GM19239 (cell line): ENCODE results near the gene PEMT.

Experiments used
- DNase-seq: peaks from one replicate; pipeline ENCODE4 v3.0.0; 2011; ENCODE audit warnings: low spot score; ENCODE audit not compliant: insufficient read length
- FAIRE-seq: peaks from 2 replicates; lab custom pipeline; 2011; peaks lifted over from hg19 to GRCh38; lab: Jason Lieb, UNC

The PEMT gene

DNA sequence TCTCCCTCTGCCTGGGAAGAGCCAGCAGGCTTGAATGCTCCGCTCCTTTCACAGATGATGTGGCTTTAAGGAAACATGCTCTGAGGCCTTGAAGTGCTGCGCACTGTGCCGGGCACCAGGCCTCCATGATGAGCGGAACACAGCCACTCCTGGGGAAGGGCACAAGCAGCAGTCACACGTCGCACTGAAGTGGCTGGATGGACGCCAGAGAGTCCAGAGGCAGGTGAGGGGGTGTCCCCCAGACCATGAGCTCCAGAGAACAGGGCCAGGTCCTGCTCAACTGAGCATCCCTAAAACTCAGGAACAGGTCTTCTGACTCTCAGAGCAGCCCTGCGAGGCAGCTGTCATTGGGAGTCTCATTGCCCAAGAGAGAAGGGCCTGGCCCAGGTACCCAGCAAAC, 35.6 kb downstream of the PEMT start:
- DNase-seq (no peak), FAIRE-seq (no peak)

DNA sequence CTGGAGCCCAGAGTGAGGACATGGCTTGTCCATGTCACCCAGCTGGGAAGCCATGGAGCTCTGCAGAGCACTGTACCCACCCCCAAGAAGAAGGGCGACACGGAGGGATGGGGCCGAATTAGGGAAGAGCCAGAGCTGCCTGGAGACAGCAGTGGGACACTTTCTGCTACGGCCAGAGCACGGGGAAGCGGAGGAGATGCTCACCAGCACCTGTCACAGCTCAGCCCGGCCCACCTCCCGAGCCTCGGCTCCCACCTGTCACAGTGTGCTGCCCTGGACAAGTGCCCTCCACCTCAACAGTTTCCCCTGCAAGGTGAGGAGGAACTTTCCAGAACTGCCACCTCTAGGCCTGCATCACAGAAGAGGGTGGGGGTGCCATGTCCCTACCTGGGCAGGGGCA, 36.4 kb downstream of the PEMT start:
- no peak for FAIRE-seq
- DNase-seq, result no peak

DNA sequence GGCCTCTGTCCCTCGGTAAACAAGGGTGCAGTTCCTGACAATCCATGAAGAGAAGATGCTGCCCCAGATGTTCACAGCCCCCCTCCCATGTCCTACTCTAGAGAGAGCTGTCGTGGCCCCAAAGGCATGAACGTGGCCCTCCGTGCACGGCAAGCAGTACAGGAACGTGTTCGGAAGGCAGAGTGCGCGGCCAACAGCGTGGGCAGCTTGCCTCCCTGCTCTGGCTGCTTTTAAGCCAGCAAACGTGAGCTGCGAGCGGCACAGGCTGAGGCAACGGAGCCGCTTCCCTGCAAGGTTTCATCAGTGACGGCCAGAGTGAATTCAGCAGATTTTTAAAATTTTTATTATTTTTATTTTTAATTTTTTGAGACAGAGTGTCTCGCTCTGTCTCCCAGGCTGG, 37.2 kb downstream of the PEMT start:
- FAIRE-seq (no peak), DNase-seq (no peak)

DNA sequence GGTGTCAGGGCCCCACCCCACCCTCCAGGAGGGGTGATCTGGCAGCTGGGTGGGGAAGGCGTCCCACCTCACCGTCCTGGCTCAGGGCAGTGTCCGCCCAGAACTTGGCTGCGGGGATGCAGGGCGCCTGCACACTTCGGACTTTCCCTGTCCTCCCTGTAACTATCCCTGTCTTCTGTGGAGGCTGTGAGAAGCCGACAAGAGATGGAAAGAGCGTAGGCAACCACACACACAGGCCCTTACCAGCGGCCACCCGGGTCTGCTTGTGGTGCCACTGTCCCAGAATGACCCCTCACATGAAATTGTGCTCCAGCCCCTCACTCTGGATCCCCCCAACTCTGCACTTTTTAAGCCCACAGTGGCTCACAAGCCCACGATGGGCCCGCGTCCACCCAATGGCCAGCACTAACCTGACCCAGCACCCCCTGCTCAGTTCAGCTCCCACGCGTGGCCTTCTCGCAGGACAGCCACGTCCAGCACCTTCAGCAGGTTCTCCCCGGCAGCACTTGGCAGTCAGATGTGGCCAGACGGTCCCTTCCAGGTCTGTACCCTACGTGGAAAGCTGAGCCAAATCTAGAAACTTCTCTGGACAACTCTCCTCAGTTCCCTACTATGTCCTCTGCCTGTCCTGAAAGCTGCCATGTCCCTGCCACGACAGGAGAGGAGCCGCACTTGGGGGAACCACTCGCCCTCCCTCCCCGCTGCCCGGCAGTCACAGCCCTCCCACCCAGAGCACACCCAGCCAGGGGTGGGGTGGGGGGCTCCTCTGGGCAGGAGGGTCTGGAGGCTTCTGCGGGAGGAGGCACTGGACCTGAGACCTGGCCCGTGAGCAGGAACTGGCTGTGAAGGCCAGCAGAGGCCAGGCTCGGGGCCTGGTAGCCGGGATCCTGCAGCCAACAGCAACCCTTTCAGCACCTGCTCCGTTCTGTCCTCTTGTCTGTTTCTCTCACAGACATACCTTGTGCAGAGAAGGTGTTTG, 38.0 kb downstream of the PEMT start:
- no peak for FAIRE-seq
- DNase-seq, result no peak

DNA sequence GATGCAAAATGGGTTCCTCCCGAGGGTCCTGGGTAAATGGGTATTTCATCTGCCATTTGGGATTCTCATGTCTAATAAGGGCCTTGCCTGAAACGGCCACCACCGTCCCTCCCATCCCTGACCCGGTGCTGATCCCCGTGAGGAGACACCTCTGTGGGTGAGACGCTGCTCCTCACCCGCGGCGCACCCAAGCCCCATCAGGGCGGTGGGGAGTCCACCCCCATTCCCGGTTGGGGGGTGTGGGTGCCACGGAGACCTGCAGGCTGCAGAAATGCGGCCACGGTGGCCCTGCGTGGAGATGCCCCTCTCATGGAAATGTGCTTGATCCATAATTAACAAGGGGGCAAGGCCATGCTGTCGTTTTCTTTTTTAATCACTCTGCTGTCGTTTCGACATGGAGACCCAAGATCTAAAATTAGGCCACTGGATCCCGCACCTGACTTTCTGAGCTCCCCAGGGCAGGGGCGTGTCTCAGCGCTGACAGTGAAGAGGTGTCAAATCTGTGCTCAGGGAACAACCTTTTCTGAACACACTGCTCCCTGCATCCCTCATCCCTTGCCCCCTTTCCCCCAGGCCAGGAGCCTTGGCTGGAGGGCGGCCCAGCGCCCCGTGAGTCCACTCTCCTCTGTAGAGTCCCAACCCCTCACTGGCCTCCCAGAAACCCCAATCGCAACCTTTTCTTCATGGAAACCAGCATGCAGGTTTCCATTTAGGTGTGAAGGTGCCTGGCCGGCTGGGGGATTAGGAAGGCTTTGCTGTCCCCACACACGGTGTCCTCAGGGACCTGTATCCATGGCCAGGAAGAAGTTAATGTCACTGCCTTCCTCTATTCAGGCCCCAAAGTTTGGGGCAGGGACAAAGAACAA, 38.9 kb downstream of the PEMT start:
- FAIRE-seq (no peak), DNase-seq (no peak)

DNA sequence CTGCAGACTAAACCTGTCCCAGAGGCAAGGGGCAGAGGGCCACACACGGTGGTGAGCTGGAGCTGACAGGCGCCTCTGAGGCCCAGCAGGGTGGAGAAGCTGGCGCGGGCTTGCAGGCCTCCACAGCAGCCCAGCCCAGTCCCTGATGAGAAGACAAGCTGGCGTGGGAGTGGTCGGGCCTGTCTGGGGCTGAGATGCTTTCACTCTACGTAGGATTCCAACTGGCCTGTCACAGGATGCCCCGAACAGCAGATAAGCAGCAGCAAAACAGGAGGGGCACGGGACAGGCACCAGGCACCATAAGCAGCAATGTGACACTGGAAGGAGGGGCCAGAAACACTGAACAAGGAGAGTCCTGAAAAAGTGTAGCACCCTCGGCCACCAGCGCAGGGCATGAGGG, 40.1 kb downstream of the PEMT start:
- DNase-seq (no peak), FAIRE-seq (no peak)

DNA sequence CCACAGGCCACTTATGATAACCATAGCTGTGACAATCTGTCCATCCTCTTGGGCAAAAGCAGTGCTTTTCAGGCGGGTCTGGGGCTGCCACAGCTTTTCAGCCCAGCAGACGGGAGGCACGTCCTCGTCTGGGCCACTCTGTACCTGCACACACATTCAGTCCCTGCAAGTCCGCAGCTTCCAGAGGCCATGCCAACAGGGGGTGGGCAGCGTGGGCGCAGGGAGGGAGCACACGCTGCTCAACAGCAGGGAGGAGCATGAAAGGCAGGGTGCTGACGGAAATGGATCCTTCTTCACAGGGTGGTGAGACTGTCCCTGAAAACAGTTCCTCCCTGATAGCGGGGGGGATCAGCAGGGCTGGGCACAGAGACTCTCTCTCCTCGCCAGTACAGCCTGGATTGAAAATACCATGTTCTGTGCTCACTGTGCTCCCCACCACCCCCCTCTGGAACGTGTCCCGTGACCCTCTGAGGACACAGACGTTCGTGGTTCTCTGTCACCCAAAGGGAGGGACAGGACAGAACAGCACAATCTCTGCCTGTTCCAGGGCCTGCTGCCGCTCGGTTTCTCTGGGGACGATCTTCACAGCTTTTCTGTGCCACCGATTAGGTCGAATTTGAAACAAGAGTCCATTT, 41.7 kb downstream of the PEMT start:
- DNase-seq (no peak), FAIRE-seq (no peak)

DNA sequence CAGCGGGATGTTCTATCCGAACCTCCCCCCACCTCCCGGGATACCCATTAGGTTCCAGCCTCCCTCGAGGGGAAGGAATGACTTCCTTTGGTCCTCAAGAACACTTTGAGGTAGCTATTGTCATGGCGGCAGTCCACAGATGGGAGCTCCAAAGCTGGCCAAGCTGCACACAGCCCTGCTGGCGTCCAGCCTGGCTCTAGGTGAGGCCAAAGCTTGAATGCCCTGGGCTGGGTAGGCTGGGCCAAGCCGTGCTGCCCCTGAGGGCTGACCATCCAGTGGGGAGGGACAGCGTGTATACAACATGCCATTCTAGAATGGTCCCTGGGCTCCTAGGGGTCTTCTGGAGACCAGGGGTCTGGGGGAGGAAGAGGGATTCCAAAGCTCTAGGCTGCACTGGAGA, 43.5 kb downstream of the PEMT start:
- DNase-seq, result no peak
- no peak for FAIRE-seq

DNA sequence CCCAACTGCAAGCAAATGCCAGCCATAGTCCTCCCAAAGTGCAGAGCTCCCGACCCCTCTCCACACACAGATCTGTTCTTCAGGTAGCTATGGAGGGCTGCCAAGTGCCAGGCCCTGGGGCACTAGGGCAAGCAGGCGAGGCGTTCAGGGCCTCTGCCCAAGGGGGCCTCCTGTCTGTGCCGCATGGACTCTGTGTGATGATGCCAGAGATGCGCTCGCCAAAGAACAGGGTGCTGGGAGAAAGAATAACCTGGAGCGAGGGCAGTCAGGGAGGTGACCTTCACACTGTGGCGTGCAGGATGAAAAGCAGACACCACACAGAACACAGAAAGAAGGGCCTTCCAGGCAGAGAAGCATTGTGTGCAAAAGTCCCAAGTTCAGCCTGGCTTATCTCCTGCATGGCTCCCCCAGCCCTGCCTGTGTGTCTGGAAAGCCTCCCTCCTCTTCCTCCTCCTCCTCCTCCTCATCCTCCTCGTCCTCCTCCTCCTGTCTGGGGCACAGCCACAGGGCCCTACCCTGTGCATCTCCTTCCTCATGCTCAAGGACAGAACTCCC, 44.2 kb downstream of the PEMT start:
- DNase-seq (no peak), FAIRE-seq (no peak)

DNA sequence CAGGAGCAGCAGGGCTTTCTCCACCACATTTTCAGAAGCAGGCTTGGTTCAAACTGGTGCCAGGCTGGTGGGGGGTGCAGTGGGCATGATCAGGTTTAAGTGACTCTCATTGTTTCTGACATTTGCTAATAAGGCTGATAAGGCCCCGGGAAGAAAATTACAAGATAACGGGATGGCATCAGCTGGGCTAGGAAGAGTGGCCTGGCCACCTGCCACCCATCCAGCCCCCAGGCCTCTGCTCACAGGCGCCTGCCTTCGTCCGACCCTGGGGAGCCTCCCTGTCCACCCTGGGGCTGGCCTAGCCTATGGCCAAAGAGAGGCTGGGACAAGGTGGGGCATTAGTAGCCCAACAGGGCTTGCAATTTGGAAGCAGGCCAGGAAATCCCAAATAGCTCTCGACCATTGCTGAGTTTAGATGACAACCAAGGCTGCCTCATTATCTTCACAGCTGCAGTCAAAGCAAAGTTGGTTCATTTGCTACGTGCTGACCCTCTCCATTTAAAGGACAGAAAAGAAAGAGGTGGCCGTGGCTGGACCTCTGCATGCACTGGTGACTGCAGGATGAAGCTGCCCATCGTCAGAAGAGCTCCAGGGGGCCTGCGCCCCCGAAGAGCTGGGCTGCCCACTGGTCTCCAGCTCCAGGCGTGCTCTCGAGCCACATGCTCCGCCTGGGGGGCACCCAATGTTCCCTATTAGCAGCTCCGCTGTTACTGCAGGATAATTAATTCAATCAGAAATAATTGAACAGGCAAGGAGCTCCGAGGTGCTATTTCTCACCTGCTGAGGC, 44.9 kb downstream of the PEMT start:
- FAIRE-seq (no peak), DNase-seq (no peak)

DNA sequence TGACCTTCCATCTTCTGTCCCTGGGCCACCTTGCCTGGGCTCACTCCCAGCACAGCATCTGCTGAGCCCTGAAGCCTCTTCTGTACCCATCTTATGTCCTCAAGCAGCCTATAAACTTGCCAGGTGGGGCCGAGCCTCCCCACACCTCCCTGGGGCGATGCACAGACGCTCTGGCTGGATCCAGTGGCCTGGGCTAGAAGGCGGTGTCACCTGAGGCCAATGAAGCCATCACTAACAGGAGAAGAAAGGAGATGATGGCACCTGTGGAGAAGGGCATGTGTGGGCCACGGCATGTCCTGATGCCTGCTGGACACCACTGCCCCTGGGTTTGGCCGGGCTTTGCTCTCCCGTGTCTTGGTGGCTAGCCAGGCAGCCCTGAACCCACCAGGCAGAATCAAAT, 45.5 kb downstream of the PEMT start:
- DNase-seq, result no peak
- no peak for FAIRE-seq

DNA sequence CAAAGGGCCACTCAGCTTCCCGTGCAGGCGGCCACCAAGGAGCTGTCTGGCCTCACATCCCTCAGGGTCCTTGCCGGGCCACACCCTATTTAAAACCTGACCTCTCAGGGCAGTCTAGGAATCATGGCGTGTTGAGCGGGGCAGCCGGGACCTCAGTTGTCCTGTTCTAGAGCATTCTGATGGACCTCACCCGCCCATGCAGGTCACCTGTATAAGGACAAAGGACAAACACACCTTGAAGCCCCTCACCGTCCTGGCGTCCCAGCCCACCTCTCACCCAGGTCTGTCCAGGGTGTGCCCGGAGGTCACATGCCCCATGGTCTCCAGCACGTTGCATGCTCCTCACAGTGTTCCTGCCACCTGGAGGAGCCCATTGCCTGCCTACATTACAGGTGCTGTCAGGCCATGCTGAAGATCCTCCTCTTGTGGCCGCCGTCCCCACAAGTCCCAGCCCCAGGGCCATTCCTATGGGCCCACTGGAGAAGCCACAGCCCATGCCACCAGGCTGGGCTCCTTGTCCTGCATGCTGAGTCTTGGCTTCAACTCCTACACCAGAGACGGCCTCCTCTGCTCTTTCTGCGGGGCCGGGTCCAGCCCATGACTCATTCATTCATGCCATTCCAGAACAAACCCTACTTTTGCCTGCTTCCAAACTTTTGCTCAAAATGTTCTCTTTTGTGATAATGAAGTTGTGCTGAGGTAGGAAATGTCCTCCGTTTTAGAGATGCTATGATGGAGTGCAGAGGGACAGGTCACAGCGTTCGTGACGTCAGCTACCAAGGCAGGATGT, 46.3 kb downstream of the PEMT start:
- DNase-seq, result no peak
- no peak for FAIRE-seq

DNA sequence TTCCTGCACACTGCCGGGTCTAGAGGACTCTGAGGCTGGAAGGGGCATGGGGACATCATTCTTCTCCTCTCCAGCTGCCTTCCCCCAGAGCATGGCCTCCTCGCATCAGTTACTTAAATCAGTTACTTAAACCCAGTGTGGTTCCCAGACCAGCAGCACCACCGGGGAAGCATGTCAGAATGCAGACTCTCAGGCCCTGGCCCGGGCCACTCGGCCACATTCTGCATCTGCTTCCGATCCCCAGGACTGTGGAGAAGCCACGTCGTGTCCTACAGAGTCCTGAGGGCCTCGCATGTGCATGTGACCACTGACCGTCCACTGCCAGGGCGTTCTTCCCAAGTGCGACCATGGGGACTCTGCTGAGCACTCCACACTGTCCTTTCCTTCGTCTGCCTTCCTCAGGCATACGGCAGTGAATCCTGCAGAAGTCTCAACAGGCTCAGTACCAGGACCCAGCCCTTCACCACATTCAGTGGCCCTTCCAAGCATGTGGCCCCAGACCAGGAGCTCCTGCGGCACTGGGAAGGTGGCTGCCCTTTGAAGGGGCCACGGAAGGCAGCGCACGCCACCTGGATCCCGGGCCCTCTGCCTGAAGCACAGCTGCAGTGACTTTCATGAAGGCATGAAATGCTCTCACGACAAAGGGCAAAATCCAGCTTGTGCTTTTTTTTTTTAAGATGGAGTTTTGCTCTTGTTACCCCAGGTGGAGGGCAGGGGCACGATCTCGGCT, 48.4 kb downstream of the PEMT start:
- FAIRE-seq (no peak), DNase-seq (no peak)

DNA sequence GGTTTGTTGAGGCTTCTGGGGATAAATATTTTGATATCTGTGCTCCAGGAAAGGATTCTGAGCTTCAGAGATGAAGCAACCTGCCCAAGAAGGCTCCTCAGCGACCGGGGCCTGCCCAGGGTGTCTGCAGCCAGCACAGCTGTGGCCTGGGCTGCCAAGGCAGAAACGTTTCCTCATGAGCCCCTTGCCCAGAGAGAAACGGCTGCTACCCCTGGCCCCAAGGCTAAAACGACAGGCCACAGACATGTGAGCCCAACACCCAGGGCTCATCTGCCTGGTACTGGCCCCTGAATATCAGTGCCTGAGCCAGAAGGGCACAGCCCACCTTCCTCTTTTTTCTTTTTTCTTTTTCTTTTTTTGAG, 49.9 kb downstream of the PEMT start:
- FAIRE-seq, result no peak
- no peak for DNase-seq

DNA sequence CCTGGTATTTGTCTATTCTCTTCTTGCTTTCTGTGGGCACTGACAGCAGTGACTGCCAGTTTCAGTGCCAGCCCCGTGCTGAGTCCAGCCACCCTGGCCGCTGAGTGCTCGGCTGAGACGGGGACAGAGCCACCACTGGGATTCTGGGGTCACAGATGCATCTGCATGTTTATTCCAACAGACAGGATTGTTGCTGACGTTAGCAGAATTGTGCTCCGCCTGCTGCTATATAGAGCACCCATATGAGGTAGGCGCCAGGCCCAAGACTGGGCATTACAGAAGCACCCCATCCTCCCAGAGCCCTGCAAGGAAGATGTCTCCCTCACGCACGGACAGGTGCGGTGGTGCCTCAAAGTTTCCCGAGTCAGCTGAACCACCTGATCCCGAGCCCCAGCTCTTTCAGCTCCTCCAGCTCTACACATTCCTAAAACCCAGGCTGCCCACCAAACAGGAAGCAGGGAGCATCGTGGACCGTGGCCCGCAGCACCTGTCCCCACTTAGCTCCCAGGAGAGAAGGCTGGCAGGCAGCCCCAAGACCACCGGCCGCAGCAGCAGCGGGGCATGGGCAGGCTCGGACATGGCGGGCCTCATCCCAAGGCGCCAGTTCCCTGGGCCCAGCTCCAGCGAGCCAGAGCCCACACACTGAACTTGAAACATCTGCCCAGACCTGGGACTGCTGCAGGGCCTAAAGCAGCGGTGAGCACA, 50.4 kb downstream of the PEMT start:
- DNase-seq (no peak), FAIRE-seq (no peak)

DNA sequence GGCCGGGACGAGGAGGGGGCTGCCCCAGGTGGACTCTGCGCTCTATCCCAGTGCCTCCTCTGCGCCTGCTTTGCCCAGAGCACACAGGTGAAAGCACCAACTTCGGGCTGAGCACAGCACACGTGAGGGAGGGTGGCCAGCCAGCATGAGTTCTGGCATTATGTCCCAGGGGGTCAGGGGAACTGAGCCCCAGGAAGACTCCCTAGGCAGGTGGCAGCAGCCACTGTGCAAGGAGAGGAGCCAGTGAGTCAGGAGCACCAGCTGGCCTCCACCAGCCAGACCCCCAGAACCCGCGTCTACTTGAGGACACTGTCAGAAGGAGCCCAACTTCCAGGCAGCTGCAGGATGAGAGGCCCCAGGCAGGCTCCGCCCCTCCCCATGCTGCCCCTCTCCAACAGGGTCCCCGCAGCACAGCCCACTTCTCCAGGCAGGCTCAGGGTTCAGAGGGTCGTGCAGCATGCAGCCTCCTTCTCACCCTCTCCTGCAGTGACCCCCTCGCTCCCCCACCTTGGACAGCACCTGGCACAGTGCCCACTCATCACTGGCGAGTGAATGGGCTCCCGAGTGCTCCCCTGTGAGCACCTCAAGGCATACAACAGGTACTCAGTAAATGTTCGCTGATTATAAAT, 51.1 kb downstream of the PEMT start:
- DNase-seq (no peak), FAIRE-seq (no peak)

DNA sequence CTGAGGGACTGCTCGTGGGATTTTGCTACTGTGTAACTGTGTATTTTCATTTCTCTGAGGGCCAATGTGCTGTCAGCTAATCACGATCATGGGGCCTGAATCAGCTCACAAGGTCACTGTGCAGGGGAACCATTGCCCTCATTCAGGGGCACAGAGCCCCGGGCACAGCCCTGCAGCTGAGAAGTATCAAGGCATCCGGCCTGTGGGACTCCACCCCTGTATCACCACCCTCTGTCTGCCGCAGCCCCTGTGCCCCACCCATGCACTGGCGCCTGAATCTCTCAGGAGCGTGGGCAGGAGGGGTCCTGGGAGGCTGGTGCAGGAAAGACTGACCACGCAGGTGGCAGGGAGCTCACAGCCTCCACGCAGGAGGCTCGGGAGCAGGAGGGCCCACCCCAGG, 51.9 kb downstream of the PEMT start:
- no peak for DNase-seq
- no peak for FAIRE-seq
